HT-29 (cell line): ENCODE measurements around the gene RPS15. TPM values are rescaled to one million over a fixed set of nuclear protein-coding genes. Genes with fewer than 3 reads are reported as not detected.

Source experiments
- DNase-seq: peaks from one replicate; pipeline ENCODE4 v3.0.0-alpha.2; 2015; ENCODE audit warnings: low spot score
- total RNA-seq: library from RNA; depleted of rRNA; stranded (reverse); fragments of >200 nt; shearing (Covaris generic); gene quantifications from 2 replicates; pipeline ENCODE4 v1.2.3, GENCODE V29; 2014

Gene RPS15
- total RNA-seq, 1 experiment from 2014 or later, result 2,135 TPM

DNA sequence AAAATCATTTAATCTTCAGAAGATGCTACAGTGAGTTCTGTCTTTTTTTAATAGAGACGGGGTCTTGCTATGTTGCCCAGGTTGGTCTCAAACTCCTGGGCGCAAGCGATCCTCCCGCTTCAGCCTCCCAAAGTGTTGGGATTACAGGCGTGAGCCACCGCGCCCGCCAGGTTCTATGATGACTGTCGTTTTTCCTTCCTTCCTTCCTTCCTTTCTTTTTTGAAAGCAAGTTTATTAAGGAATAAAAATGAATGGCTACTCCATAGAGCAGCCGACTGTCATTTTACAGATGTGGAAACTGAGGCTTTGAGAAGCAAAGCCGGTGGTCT, 36.3 kb upstream of the RPS15 start:
- no peak for DNase-seq

DNA sequence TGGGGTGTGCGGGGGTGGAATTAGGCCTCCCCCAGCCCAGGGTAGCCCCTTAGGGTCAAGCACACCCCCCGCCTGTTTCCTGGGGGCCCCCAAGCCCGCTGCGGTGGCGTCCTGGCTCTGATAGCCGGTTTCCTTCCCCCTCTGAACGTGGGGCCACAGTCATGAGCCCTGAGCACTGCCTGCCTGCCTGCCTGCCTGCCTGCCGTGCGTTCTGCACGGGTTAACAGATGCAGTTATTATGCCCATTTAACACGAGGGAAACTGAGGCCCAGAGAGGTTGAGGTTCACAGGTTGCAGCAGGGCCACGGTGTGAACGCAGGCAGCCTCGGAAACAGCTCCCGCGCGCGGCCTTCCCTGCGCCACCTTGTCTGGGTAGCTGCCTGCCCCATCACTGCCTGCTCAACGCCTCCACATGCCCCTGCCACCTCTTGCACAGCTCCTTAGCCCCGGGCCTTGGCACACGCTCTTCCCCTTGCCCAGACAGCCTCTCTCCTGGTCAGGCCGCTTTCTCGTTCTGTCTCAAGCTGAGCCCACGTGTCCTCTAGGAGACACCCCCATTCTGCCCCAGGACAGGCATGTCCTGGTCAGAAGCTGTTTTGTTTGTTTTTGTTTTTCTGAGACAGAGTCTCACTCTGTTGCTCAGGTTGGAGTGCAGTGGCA, 35.7 kb upstream of the RPS15 start:
- no peak for DNase-seq

DNA sequence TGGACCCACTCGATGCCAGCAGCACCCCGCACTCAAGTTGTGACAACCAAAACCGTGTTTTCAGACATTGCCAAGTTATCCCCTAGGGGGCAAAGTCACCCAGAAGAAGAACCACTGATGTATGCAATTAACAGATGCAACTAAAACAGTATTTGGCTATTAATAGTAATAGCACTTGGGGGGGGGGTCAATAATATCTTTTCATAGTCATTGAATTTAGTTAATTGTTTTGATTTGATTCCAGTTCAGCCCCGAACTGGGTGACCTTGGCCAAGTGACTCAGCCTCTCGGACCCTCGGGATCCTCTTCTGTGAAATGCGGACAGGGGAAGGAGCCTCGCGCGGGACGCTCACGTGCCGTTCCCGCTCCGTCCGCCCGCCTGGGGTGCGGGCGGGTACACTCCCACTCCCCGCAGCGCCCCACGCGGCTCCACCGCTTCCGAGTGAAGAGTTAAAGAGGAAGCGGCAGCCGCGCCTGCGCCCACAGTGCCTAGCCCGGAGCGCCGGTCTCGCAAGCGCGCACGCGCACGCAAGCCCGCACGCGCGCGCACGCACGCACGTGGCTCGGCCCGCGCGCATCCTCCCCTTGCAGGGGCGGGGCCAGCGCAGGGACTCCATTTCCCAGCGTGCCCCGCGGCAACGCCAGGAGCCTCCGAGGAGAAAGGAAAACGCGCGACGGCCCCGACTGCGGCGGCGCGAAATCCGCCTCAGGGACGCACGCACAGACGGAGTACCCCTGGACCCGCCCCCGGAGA, 31.2 kb upstream of the RPS15 start:
- peak; percentile 91 for DNase-seq

DNA sequence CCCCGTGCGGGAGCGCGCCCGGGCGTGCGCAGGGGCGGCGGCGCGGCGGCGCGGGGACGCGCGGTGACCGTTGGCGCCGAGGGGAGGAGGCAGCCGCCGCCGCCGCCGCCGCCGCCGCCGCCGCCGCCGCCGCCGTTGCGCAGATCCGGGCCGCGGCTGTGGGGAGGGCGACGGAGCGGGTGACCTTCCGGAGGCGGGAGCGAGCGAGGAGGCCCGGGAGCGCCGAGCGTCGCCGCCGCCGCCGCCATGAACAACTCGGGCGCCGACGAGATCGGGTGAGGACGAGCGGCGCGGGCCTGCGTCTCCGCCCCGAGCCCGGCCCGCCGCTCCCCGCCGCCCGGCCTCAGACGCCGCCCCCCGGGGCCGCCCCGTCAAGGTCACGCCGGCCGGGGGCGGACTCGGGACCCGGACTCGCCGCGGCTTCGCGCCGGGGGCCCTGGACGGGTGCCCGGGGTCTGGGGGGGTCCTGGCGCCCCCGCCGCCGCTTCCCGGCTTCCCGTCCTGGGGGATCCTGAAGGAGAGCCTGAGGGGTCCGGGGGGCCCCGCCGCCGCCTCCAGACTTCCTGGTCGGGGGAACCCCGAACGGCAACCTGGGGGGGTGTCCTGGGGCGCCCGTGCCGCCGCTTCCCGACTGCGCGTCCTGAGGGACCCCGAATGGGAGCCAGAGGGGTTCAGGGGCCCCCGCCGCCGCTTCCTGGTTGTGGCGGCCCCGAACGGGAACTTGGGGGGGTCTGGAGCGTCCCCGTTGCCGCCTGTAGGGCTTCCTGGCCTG, 30.5 kb upstream of the RPS15 start, which contains the start of gene DAZAP1:
TSS of gene DAZAP1 (plus strand) at position 59 of the 772 bp plus-strand sequence. CDS start at position 247, 188 bp downstream.
- no peak for DNase-seq

DNA sequence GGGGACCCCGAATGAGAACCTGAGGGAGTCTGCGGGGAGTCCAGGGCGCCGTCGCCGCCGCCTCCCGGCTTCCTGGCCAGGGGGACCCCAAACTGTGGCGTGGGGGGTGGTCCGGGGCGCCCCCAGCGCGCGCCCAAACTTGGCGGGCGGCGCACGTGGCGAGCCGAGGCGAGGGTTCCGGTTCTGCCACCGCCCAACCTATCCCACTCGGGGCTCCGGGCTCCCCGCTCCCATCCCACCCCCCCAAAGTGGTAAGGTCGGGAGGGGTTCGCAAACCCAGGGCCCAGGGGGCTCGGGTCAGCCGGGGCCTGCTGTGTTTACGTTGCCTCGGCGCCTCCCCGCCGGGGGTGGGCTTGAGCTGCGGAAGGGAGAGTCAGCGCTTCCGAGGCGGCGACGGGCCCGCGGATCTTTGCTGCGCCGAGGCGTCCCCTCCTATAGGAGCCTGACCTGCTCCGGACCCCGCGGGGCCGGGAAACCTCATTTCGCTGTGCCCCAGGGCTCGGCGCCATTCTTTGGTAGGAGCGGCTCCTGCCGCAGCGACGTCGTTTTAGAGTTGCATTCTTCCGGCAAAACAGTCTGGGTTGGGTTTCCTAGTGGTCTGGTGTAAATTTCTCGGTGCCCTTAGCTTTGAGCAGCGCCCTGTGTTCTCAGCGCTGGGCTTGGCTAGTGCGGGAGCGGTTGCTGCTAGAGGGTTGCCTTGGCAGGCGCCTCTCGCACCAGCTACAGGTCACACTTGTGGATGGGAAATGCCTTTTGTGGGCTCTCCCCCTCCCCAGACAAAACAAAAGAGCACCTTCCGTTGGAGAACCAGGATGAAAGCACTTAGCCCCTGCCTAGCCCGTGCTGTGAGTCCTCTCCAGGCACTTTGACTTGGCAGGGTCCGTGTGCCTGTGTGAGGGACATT, 29.6 kb upstream of the RPS15 start:
- DNase-seq, result peak; percentile 38

DNA sequence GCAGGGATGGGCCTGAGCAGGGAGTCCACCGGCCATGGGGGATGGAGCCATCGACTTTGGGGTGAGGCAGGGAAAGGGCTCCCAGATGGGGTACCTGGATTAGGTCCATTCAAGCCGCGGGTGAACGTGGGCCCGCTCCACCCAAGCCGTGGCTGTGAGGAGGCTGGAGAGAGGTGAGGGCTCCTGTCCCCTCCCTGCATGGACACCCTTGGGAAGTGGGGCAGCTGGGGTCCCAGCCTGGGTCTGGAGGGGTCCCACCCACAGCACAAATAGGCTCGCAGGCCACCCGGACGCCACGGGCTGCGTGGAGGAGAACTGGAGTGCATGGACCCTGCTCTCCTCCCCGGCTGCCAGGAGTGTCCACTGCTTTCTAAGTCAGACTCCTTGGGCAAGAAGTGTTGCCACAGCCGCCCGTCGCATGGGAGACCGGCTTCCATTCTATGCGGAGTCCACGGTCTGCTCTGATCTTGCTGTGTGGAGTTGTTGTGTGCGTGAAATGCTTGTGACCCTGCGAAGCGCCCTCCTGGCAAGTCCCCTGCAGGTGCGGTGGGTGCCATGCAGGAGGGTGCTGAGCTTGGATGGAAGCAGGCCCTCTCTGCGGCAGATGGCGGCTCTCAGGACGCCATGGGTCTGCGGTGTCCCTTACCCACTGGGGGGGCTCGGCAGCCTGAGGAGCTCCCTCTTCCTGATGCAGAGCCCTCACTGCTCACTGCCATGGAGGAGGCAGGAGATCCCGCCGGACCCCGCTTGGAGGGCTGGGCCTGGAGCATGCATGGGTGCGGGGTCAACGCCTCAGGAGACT, 28.8 kb upstream of the RPS15 start:
- no peak for DNase-seq

DNA sequence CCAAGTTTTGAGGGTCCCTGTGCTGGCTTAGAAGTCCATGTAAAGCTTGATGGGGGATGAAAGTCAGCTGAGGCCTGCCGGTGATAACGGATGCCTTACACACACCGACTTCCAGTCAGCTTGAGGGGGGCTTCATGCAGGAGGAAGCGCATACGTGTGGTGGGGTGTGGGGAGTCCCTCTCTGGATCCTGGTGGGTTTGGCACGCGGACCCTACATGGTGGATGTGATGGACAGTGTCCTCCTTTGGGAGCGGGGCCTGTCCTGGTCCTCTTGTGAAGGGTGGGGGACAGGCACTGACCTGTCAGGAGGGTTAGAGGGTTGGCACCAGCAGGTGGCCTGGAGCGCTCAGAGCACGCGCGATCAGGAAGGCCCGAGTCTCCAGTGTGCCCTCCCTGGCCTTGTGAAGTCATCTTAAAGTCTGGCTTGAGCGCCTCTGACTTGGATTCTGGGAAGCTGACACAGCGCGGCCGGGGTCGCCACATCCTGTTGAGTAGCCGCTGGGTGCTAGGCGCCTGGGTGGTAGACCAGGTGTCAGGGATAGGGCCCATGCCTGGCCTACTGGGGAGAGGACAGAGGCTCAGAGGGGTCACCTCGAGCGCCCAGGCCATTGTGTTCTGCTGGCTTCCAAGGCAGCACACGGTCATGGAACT, 27.9 kb upstream of the RPS15 start:
- no peak for DNase-seq

DNA sequence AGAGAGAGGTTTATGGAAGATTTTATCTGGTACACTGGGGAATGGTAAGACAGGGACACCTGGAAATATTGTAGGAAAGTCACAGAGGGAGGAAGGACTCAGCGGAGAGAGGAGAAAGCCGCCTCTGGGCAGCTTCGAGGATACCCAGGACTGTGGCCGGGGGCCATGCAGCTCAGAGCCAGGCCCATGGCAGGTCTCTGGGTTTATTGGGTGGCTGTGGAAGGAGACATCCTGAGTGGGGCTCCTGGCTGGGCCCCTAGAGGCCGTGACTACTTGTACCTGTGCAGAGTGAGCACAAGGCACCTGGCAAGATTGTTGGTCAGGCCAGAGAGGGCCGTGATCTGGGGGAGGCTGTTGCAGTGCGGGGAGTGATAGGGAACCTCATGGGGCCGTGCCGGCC, 27.4 kb upstream of the RPS15 start:
- DNase-seq, result no peak

DNA sequence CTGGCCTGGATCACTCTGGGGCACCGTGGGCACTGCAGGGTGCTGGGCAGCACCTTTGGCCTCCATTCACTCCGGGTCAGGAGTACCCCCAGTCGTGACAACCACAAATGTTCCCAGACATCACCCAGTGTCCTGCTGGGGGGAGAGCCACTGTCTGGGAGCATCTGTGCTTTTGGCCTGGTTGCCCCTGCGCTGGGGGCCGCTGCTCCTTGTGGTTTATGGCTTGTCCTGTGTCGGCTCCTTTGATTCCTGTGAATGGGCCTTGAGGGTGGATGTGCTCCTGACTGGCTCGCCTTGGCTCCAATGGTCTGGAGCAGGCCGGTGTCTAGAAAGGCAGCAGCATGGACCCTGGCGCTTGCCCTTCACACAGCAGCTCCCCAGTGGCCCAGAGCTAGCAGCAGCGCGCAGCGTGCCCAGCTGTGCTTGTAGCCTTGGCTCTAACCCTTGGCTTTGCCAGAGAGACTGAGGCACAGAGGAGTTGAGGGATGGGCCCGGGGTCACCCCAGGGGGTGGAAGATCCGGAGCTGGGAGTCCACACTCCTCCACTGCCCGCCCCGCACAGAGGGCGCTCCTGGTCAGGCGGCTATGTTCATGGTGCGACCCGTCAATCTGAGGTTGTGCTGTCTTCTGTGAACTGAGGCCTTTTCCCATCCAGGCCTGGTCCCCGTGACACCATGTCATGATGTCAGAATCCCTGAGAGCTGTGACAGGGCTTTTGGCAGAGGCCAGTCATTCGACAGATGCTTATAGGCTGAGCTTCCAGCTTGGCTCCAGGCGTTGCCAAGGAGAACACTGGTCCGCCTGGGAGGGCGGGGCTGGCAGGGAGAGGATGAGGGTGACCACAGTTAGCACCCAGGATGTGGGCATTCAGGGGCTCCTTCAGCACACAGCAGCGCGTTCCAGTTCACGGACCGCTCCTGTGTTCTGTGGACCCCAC, 26.7 kb upstream of the RPS15 start:
- DNase-seq, result peak; percentile 25

DNA sequence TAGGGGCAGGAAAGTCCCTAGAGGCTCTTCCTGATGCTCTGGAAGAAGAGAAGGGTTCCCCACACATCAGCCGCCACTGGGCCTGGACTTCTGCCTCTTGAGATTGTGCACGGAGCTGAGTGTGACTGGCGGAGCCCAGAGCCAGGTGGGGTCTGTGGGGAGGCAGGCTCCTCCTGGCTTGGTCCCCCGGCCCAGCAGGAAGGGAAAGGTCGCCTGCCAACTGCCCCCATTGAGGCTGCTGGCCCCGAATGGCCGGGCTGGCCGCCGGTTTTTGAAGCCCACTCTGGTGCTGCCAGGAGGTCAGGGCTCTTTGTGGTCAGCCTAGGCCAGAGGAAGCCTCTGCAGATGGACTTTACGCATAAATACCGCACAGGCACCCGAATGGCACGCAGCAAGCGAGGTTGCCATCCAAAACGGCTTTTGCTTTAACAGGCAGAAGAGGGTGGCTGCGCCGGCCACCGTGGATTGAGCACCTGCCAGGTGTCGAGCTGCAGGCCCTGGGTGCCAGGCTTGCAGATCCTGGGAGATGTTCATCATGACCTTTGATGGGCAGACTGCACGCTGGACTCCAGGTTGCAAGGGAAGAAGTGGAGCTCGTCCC, 25.8 kb upstream of the RPS15 start:
- DNase-seq, result no peak

DNA sequence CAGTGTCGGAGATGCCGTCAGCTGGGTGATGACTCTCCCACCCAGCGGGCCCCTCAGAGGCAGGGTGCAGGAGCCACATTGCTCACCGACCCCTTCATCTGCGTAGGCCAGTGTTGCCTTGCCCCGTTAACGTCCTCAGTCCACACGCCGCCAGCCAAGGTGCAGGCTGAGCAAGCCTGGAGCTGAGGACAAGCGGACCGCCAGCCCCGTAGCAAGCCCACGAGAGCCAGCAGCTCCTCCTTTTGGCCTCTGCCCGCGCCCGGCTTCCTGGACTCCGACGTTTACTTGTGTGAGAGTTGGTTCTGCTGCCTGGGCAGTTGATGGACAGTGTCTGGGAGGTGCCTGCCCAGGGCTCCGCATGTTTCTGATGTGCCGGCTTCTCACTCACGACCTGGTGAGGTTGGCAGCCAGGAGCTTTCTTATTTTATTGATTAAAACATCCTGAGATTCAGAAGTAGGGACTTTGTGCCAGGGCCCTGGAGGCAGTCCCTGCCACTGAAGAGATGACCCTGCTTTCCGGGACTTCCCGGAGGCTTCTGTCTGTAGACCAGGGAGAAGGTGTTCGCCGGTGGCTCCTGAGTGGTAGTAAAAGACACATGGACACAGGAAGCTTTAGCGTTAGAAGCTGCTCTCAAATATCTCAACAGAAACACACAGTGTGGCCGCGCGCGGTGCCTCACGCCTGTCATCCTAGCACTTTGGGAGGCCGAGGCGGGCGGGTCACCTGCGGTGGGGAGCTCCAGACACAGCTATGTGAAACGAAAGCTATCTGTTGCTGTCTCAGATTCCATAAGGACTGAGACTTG, 25.0 kb upstream of the RPS15 start:
- DNase-seq, result no peak

DNA sequence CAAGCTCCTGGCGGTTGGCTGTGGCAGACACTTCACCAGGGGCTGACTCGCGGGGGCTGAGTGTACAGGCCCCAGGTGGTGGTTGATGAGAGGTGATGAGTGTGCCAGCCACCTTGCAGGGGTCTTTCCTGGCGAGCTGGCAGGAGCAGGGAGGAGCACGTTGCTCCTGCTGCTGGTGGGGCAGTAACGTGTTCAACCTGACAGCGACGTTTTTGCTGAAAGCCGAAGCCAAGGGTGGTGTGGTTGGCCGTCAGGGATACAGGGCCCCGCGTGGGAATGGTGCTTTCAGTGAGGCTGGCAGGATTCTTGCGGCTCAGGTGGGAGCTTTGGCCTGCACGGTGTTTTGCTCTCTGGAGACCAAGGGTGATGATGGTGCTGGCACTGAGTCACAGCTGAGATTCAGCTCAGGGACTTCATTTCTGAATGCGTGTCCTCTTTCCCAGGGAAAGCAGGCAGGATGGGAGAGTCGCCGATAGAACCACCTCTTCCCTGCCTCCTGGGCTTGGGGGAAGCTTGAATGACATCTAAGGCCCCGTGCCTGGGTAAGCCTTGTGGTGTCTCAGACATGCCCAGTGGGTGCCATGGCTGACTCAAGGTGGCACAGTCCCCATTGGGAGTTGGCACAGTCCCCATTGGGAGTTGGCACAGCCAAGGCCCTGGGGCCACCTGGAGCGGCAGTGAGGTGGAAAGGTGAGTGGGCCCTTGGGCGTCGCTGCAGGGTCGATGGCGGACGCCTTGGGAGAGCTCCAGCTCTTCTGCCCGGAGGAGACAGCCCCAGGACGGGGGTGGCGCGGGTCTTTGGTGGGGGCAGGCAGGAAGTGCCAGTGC, 22.0 kb upstream of the RPS15 start:
- DNase-seq, result no peak

DNA sequence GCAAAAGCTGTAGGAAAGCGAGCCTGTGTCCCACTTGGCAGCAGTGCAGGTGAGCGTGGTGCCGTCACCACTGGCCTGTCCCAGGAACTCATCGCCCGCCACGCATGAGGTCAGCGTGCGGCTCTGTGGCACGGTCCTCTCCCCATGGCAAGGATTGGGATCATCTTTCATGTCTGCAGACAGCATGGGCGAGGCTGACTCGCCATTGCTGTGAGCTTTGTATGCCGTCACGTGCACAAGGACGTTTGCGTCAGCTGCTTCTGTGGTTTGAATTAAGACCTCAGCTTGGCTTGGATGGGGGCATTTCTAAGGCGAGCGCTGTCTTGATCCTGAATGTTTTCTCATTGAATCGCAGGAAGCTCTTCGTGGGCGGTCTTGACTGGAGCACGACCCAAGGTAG, 21.1 kb upstream of the RPS15 start:
- DNase-seq, result no peak

DNA sequence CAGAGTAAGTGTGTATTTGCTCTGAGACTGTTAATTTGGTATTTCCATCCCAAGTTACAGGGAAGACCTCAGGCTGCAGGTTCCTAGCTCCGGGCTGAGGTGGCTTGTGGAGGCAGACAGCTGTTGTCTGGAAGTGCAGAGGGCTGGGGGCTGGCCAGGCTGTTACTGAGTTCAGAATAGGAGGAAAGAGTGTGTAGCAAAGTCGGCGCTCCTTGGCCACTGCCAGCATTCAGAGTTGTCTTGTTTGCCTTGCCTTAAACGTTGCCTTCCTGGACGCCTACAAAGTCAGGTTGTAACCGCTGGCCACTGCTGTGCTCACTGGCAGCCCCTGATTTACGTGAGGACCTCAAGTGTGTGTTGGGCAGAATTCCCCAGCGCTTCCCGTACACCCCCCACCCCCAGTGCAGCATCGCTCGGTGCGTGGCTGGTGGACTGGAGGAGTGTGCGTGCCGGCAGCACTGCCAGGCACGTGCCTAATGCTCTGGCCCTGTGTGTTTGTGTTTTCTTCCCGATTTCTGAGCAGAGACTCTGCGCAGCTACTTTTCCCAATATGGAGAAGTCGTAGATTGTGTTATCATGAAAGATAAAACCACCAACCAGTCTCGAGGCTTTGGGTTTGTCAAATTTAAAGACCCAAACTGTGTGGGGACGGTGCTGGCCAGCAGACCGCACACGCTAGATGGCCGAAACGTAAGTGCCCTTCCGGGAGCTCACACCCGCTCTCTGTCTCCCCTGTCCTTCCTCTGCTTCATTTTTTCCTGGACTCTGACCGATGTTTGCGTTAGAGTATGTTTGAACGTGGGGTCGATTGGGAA, 20.3 kb upstream of the RPS15 start:
- no peak for DNase-seq

DNA sequence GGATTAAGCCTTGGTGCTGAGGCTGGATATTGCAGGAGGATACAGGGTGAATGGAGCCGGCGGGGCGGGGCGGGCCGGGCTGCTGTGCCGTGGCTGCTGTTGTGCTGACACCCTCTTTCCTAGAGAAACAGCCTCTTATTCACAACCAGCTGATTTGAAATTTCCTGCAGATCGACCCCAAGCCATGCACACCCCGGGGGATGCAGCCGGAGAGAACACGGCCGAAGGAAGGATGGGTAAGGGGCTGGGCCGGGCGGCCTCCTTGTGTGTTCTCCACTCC, 19.8 kb upstream of the RPS15 start:
- DNase-seq, result no peak
